HG02970 (cell line): ENCODE data around the gene PDPN.

Experiments
- ATAC-seq: cut with Tn5 transposase; IDR thresholded peaks from one replicate; pipeline ENCODE4 v1.9.1; 2021; ENCODE audit warnings: mild to moderate bottlenecking, moderate library complexity, moderate number of reproducible peaks; ENCODE audit not compliant: unreplicated experiment, low FRiP score

The PDPN gene

GRCh38 chr1:13616234-13616633 lies 32.6 kb downstream of the PDPN start:
- ATAC-seq = no peak

- ATAC-seq = no peak
Observed at GRCh38 chr1:13617108-13617507, 33.5 kb downstream of the PDPN start.

- ATAC-seq = no peak
Observed at GRCh38 chr1:13617773-13618172, 34.1 kb downstream of the PDPN start.

- no peak for ATAC-seq
Observed at GRCh38 chr1:13618483-13618882, 34.9 kb downstream of the PDPN start.

- no peak for ATAC-seq
Observed at GRCh38 chr1:13619909-13620308, 36.3 kb downstream of the PDPN start.

GRCh38 chr1:13620825-13621224 lies 37.2 kb downstream of the PDPN start:
- no peak for ATAC-seq

GRCh38 chr1:13622446-13622845 lies 38.8 kb downstream of the PDPN start:
- ATAC-seq = no peak

- no peak for ATAC-seq
Observed at GRCh38 chr1:13623021-13623637, 39.5 kb downstream of the PDPN start.

- ATAC-seq = no peak
Observed at GRCh38 chr1:13624526-13624925, 40.9 kb downstream of the PDPN start.

- no peak for ATAC-seq
Observed at GRCh38 chr1:13627127-13627526, 43.5 kb downstream of the PDPN start.

- no peak for ATAC-seq
Observed at GRCh38 chr1:13628218-13628617, 44.6 kb downstream of the PDPN start.

GRCh38 chr1:13628711-13629110 lies 45.1 kb downstream of the PDPN start:
- ATAC-seq = no peak

- no peak for ATAC-seq
Observed at GRCh38 chr1:13642306-13643004, 58.8 kb downstream of the PDPN start.

- no peak for ATAC-seq
Observed at GRCh38 chr1:13643017-13643416, 59.4 kb downstream of the PDPN start.

- no peak for ATAC-seq
Observed at GRCh38 chr1:13646521-13646920, 62.9 kb downstream of the PDPN start.

- ATAC-seq = no peak
Observed at GRCh38 chr1:13651279-13651678, 67.6 kb downstream of the PDPN start.

- ATAC-seq = no peak
Observed at GRCh38 chr1:13652238-13652637, 68.6 kb downstream of the PDPN start.

GRCh38 chr1:13661539-13661938 lies 77.9 kb downstream of the PDPN start:
- ATAC-seq = no peak

- ATAC-seq = no peak
Observed at GRCh38 chr1:13662493-13662892, 78.9 kb downstream of the PDPN start.

- no peak for ATAC-seq
Observed at GRCh38 chr1:13663969-13664368, 80.3 kb downstream of the PDPN start.

- ATAC-seq = no peak
Observed at GRCh38 chr1:13664451-13664850, 80.8 kb downstream of the PDPN start.

- ATAC-seq = no peak
Observed at GRCh38 chr1:13666317-13666716, 82.7 kb downstream of the PDPN start.
